ENCODE results near the gene AOAH.

DNA sequence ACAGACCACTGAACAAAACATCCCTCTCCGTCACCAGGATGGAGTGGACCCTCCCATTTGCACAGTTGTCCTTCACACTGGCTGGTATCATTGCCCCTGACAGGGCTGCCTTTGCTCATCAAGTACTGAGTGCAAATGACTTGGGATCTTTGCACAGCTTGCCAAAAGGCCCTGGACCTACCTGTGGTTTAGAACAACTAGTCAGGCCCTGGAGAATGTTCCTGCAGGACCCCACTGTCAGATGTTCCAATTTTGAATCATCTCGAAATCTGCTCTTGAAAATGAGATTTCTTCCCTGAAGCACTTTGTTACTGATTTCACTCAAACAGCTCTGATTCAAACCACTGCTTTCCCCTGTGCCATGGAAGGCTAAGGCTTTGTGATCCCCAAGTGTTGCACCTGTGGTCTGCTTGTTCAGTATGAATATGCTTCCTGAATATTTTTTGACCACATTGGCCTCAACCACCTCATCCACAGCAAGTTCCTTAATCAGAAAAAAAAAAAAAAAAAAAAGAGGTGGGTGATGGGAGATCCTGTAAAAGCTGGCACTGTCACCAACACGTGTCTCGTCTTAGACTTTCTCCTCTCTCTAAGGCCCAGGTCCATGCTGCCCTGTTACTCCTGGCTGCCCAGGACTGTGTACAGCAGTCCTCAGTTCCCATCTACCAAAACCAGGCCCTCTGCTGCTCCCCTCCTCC, 2.7 kb upstream of the AOAH start:
- TF ChIP-seq, protein P1, sequence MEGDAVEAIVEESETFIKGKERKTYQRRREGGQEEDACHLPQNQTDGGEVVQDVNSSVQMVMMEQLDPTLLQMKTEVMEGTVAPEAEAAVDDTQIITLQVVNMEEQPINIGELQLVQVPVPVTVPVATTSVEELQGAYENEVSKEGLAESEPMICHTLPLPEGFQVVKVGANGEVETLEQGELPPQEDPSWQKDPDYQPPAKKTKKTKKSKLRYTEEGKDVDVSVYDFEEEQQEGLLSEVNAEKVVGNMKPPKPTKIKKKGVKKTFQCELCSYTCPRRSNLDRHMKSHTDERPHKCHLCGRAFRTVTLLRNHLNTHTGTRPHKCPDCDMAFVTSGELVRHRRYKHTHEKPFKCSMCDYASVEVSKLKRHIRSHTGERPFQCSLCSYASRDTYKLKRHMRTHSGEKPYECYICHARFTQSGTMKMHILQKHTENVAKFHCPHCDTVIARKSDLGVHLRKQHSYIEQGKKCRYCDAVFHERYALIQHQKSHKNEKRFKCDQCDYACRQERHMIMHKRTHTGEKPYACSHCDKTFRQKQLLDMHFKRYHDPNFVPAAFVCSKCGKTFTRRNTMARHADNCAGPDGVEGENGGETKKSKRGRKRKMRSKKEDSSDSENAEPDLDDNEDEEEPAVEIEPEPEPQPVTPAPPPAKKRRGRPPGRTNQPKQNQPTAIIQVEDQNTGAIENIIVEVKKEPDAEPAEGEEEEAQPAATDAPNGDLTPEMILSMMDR (IDR thresholded peaks at IDR 0.05; ENCODE audit: low read length) = no peak
- no peak for TF ChIP-seq EZH2phosphoT487 (IDR thresholded peaks at IDR 0.05; ENCODE audit: low read length)
- TF ChIP-seq EZH2 (optimal IDR thresholded peaks at IDR 0.05; ENCODE audit: low read depth, low read length) = no peak
